HL-60/S4 (cell line): ENCODE measurements around the gene WNT5A.

Experiments
- in situ Hi-C: fragments of 300-500 bp; cut with MboI; formaldehyde crosslinking; loops from 2 replicates; pipeline ENCODE4 v1.14.3; 2022; ENCODE audit warnings: low sequenced_read_pairs

The WNT5A gene

GRCh38 chr3:55453886-55454496 is 33.1 kb downstream of the WNT5A start:
- in situ Hi-C loops = no loop called here

- in situ Hi-C loops = no loop called here
Observed at GRCh38 chr3:55452886-55453285, 34.2 kb downstream of the WNT5A start.

GRCh38 chr3:55449527-55449926 is 37.6 kb downstream of the WNT5A start:
- in situ Hi-C loops = no loop called here

GRCh38 chr3:55446850-55447249 is 40.3 kb downstream of the WNT5A start:
- in situ Hi-C loops = no loop called here

- in situ Hi-C loops = no loop called here
Observed at GRCh38 chr3:55445551-55445950, 41.6 kb downstream of the WNT5A start.

- in situ Hi-C loops = no loop called here
Observed at GRCh38 chr3:55443346-55443745, 43.8 kb downstream of the WNT5A start.

- in situ Hi-C loops = no loop called here
Observed at GRCh38 chr3:55442861-55443260, 44.2 kb downstream of the WNT5A start.

GRCh38 chr3:55441499-55441898 is 45.6 kb downstream of the WNT5A start:
- in situ Hi-C loops = no loop called here

- in situ Hi-C loops = no loop called here
Observed at GRCh38 chr3:55440104-55440708, 46.9 kb downstream of the WNT5A start.

GRCh38 chr3:55439657-55440056 is 47.4 kb downstream of the WNT5A start:
- in situ Hi-C loops = no loop called here

GRCh38 chr3:55436644-55437043 is 50.5 kb downstream of the WNT5A start:
- in situ Hi-C loops = no loop called here

GRCh38 chr3:55435491-55435890 is 51.6 kb downstream of the WNT5A start:
- in situ Hi-C loops = no loop called here

- in situ Hi-C loops = no loop called here
Observed at GRCh38 chr3:55434789-55435188, 52.3 kb downstream of the WNT5A start.

GRCh38 chr3:55431041-55431440 is 56.1 kb downstream of the WNT5A start:
- in situ Hi-C loops = no loop called here

- in situ Hi-C loops = no loop called here
Observed at GRCh38 chr3:55427739-55428138, 59.4 kb downstream of the WNT5A start.

- in situ Hi-C loops = no loop called here
Observed at GRCh38 chr3:55426486-55426885, 60.6 kb downstream of the WNT5A start.

- in situ Hi-C loops = no loop called here
Observed at GRCh38 chr3:55423782-55424181, 63.3 kb downstream of the WNT5A start.

- in situ Hi-C loops = no loop called here
Observed at GRCh38 chr3:55417211-55417610, 69.9 kb downstream of the WNT5A start.

- in situ Hi-C loops = no loop called here
Observed at GRCh38 chr3:55416331-55416821, 70.7 kb downstream of the WNT5A start.
